IMR-90 (cell line): Measurements from ENCODE around the gene TUBA3C. TPM values are rescaled to one million over a fixed set of nuclear protein-coding genes. Genes with fewer than 3 reads are reported as not detected.
"Not testable (repeated sequence)": the region's sequence is repeated elsewhere in the genome, so short reads cannot be mapped to it uniquely, and the experiment has no call there.

Experiments used
- ATAC-seq: fragments of 200-7000 bp; cut with Tn5 transposase; 2 replicates; pipeline ENCODE4 v1.9.1; 2020; ENCODE audit warnings: low read depth, mild to moderate bottlenecking, moderate library complexity
- BruUV-seq: library from RNA; stranded (reverse); fragments of 400-500 nt; replicated peaks from 2 replicates; lab custom pipeline; 2021; lab: Mats Ljungman, UMichigan
- CTCF ChIA-PET: fragments of 300-600 bp; formaldehyde crosslinking; extraction: SDS; loops from one replicate; lab custom pipeline; 2021; ENCODE audit warnings: antibody characterized with exemption; lab: Yijun Ruan, JAX
- POLR2A ChIA-PET: fragments of 300-600 bp; sonication (Branson Sonifier 250); formaldehyde crosslinking; loops from one replicate; lab custom pipeline; 2022; ENCODE audit warnings: antibody characterized with exemption; ENCODE audit not compliant: unreplicated experiment; lab: Charles Lee
- DNase-seq: peaks from one replicate; pipeline ENCODE4 v3.0.0; 2013
- H2AFZ ChIP-seq: replicated peaks from 2 replicates; pipeline ENCODE3; 2013; ENCODE audit warnings: low read length, mild to moderate bottlenecking; ENCODE audit not compliant: poor library complexity
- H2AK5ac ChIP-seq: 2 replicates; pipeline ENCODE4 v1.6.1; 2013; ENCODE audit warnings: low read depth, low read length, inconsistent platforms
- H2AK9ac ChIP-seq: replicated peaks from 2 replicates; pipeline ENCODE3; 2013; ENCODE audit warnings: mild to moderate bottlenecking, low read depth, low read length, moderate library complexity; ENCODE audit not compliant: poor library complexity
- H2BK120ac ChIP-seq: 2 replicates; pipeline ENCODE4 v1.6.1; 2013; ENCODE audit warnings: low read depth, low read length, inconsistent platforms
- H2BK15ac ChIP-seq: 3 replicates; pipeline ENCODE4 v1.6.1; 2013; ENCODE audit warnings: low read depth, low read length, inconsistent platforms
- H2BK20ac ChIP-seq: 2 replicates; pipeline ENCODE4 v1.6.1; 2013; ENCODE audit warnings: low read depth, mild to moderate bottlenecking, inconsistent platforms, low read length, moderate library complexity
- H2BK5ac ChIP-seq: 2 replicates; pipeline ENCODE4 v1.6.1; 2013; ENCODE audit warnings: mild to moderate bottlenecking, low read depth, low read length, inconsistent platforms; ENCODE audit not compliant: poor library complexity, severe bottlenecking
- H3K14ac ChIP-seq: replicated peaks from 2 replicates; pipeline ENCODE4 v1.6.1; 2013; ENCODE audit warnings: low read depth, low read length, inconsistent platforms
- H3K18ac ChIP-seq: 2 replicates; pipeline ENCODE4 v1.6.1; 2013; ENCODE audit warnings: low read depth, low read length, control low read depth
- H3K23ac ChIP-seq: 2 replicates; pipeline ENCODE4 v1.6.1; 2013; ENCODE audit warnings: low read depth, low read length, inconsistent platforms
- H3K27ac ChIP-seq: 2 replicates; pipeline ENCODE4 v1.5.1; 2013; ENCODE audit warnings: mild to moderate bottlenecking, control low read depth, low read length; ENCODE audit not compliant: insufficient read depth
- H3K27me3 ChIP-seq: 2 replicates; pipeline ENCODE4 v1.6.1; 2013; ENCODE audit warnings: low read length; ENCODE audit not compliant: control insufficient read depth, insufficient read depth
- H3K36me3 ChIP-seq: 2 replicates; pipeline ENCODE4 v1.6.1; 2013; ENCODE audit warnings: low read length, mixed read lengths; ENCODE audit not compliant: control insufficient read depth, insufficient read depth
- H3K4ac ChIP-seq: 2 replicates; pipeline ENCODE4 v1.6.1; 2013; ENCODE audit warnings: low read depth, low read length, inconsistent platforms
- H3K4me1 ChIP-seq: 2 replicates; pipeline ENCODE4 v1.6.1; 2013; ENCODE audit warnings: low read length, mixed read lengths; ENCODE audit not compliant: control insufficient read depth, insufficient read depth
- H3K4me2 ChIP-seq: 2 replicates; pipeline ENCODE4 v1.6.1; 2013; ENCODE audit warnings: low read depth, mild to moderate bottlenecking, control low read depth, low read length, moderate library complexity
- H3K4me3 ChIP-seq: 2 replicates; pipeline ENCODE4 v1.5.1; 2013; ENCODE audit warnings: low read depth, mild to moderate bottlenecking, control low read depth, low read length, moderate library complexity; ENCODE audit not compliant: insufficient read depth
- H3K56ac ChIP-seq: 2 replicates; pipeline ENCODE4 v1.6.1; 2013; ENCODE audit warnings: low read length, inconsistent platforms; ENCODE audit not compliant: insufficient read depth; ENCODE audit errors: extremely low read depth
- H3K79me1 ChIP-seq, 2 experiments: 2 replicates each; pipeline ENCODE4 v1.6.1; 2013; ENCODE audit warnings: low read length in 2 of 2, inconsistent platforms in 1 of 2, low read depth in 1 of 2
- H3K9ac ChIP-seq: 2 replicates; pipeline ENCODE4 v1.6.1; 2013; ENCODE audit warnings: low read depth, low read length, control low read depth
- H3K9me1 ChIP-seq: 2 replicates; pipeline ENCODE4 v1.6.1; 2013; ENCODE audit warnings: low read length, inconsistent platforms; ENCODE audit not compliant: insufficient read depth
- H3K9me3 ChIP-seq: 2 replicates; pipeline ENCODE4 v1.6.1; 2013; ENCODE audit warnings: low read length; ENCODE audit not compliant: control insufficient read depth, insufficient read depth
- H4K20me1 ChIP-seq: 2 replicates; pipeline ENCODE4 v1.6.1; 2013; ENCODE audit warnings: low read length, inconsistent platforms; ENCODE audit not compliant: insufficient read depth
- H4K5ac ChIP-seq: 2 replicates; pipeline ENCODE4 v1.6.1; 2013; ENCODE audit warnings: mild to moderate bottlenecking, low read depth, low read length, control low read depth
- H4K8ac ChIP-seq, 2 experiments: 2 replicates each; pipeline ENCODE4 v1.6.1; 2013; ENCODE audit warnings: low read depth in 2 of 2, low read length in 2 of 2, control low read depth in 1 of 2, inconsistent platforms in 1 of 2
- H4K91ac ChIP-seq: 2 replicates; pipeline ENCODE4 v1.6.1; 2013; ENCODE audit warnings: low read depth, low read length, inconsistent platforms; ENCODE audit not compliant: insufficient read depth
- WGBS, 2 experiments: methylation state at CpG; one replicate each; pipeline versions ENCODE4 v1.1.5 to v1.1.7; 2013; ENCODE audit warnings: missing lambda C conversion rate in 2 of 2; ENCODE audit not compliant: insufficient read length in 1 of 2; ENCODE audit errors: extremely low coverage in 2 of 2; 5-methylcytosine and 5-hydroxymethylcytosine counted together
- dilution Hi-C: fragments of 300-500 bp; cut with HindIII; formaldehyde crosslinking; loops from one replicate; pipeline ENCODE4 v1.14.3; 2018; ENCODE audit warnings: low sequenced_read_pairs; ENCODE audit not compliant: unreplicated experiment
- in situ Hi-C: fragments of 300-500 bp; cut with MboI; formaldehyde crosslinking; loops from 3 replicates; pipeline ENCODE4 v1.14.3; 2019; ENCODE audit warnings: low sequenced_read_pairs, inconsistent platforms, mixed read lengths
- intact Hi-C: fragments of 100-400 bp; cut with micrococcal nuclease; formaldehyde crosslinking; loops from 2 replicates; pipeline ENCODE4 v1.10.0; 2022
- polyA plus RNA-seq, 3 experiments: library from polyadenylated mRNA; depleted of rRNA; stranded (reverse); fragments of >200 nt; gene quantifications; 2 replicates each; pipeline ENCODE4 v1.2.3, GENCODE V29; 2012; ENCODE audit warnings: low replicate concordance in 1 of 3
- total RNA-seq: library from RNA; depleted of rRNA; stranded (reverse); fragments of >200 nt; gene quantifications from 2 replicates; pipeline ENCODE4 v1.2.3, GENCODE V29; 2012

Gene TUBA3C
- total and polyA plus RNA-seq, 2 of the 4 experiments (the other 2 are of a cell fraction): not detected

DNA sequence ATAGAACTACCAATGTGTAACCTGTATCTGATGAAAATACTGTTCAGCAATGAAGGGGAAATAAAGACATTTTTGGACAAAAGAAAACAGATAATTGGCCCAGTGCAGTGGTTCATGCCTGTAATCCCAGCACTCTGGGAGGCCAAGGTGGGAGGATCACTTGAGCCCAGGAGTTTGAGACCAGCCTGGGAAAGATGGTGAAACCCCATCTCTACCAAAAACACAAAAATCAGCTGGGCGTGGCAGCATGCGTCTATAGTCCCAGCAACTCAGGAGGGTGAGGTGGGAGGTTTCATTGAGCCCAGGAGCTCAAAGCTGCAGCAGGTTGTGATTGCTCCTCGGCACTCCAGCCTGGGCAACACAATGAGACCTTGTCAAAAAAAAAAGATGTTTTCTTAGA lies 11.0 kb upstream of the TUBA3C start:
- H3K56ac ChIP-seq, H3K14ac ChIP-seq, H3K79me1 ChIP-seq, in situ Hi-C loops, H3K23ac ChIP-seq, CTCF ChIA-PET, H3K4me2 ChIP-seq, ATAC-seq, POLR2A ChIA-PET, H2AK5ac ChIP-seq, H3K9me1 ChIP-seq, H3K9me3 ChIP-seq, H3K27ac ChIP-seq, H4K20me1 ChIP-seq, H2BK20ac ChIP-seq, H2AK9ac ChIP-seq, H3K4me1 ChIP-seq, H3K27me3 ChIP-seq, H4K5ac ChIP-seq, H2AFZ ChIP-seq, H3K4me3 ChIP-seq, H3K4ac ChIP-seq, intact Hi-C loops, H2BK15ac ChIP-seq, H3K18ac ChIP-seq, H3K9ac ChIP-seq, H4K8ac ChIP-seq, H3K36me3 ChIP-seq, H4K91ac ChIP-seq, H2BK120ac ChIP-seq, H2BK5ac ChIP-seq, BruUV-seq, DNase-seq, dilution Hi-C loops: not testable (repeated sequence)
- WGBS, 2 experiments: no CpG with 5 or more reads among the region's 3 CpGs

DNA sequence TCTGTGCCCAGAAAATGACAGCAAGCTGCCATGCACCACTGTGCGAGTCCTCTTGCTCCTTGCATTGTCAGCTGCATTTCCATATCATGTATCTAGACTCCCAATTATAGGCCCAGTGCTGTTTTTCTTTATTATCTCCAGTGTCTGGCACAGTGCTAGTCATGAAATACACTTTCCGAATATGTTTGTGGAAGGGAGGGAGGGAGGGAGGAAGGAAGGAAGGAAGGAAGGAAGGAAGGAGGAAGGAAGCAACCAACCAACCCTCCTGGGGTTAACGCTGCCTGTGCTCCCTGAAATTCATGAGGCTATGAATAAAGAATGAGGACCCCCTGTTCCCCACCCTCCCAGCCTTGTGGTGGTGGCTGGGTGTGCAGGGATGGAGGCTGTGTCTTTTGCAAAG lies 8.3 kb upstream of the TUBA3C start:
- H3K27ac ChIP-seq, H4K5ac ChIP-seq, H4K8ac ChIP-seq, H4K91ac ChIP-seq, H3K9me1 ChIP-seq, in situ Hi-C loops, H3K56ac ChIP-seq, H3K4me3 ChIP-seq, H2BK15ac ChIP-seq, CTCF ChIA-PET, H4K20me1 ChIP-seq, H3K4me2 ChIP-seq, H3K36me3 ChIP-seq, H2BK20ac ChIP-seq, H2AFZ ChIP-seq, H3K4me1 ChIP-seq, H2AK9ac ChIP-seq, H2BK5ac ChIP-seq, H3K23ac ChIP-seq, BruUV-seq, H3K9me3 ChIP-seq, H3K14ac ChIP-seq, H3K27me3 ChIP-seq, ATAC-seq, H2AK5ac ChIP-seq, H2BK120ac ChIP-seq, POLR2A ChIA-PET, dilution Hi-C loops, DNase-seq, H3K18ac ChIP-seq, H3K79me1 ChIP-seq, intact Hi-C loops, H3K4ac ChIP-seq, H3K9ac ChIP-seq: not testable (repeated sequence)
- no CpG with 5 or more reads among the region's 3 CpGs for WGBS, 2 experiments
